ENCODE results near the gene DUSP12. TPM values are rescaled to one million over a fixed set of nuclear protein-coding genes. Genes with fewer than 3 reads are reported as not detected.

Gene DUSP12
- total and polyA plus RNA-seq, 7 experiments from 2014 or later = 16.1 to 75.2 (median 29.0) TPM

DNA sequence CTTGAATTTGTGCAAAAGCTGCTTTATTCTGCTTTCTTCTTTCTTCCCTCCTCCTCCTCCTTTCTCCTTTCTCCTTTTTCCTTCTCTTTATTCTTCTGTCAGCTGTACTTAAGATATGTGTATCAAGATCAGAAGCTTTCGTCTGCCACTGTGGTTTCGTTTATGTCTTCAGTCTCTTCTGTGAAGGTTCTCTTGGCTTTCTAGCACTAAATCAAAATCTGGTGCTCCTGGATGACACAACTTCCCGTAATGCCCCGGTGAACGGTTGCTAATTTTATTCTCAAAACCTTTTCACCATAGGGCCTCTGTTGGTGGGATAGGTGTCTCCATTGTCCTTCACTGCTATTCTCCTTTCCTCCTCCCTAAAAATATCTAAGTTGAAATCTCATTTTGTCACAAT, 21.6 kb downstream of the DUSP12 start:
- ATAC-seq = no peak
- POLR2A ChIA-PET = interaction anchor here (0.6 to 1.5 kb wide), 2 partner anchors 15 to 18 kb away, joined by 3 to 4 read pairs; no protein-coding TSS in a partner anchor
- H3K4me3 ChIP-seq (ENCODE audit: low read length) = no peak overlapping the region

DNA sequence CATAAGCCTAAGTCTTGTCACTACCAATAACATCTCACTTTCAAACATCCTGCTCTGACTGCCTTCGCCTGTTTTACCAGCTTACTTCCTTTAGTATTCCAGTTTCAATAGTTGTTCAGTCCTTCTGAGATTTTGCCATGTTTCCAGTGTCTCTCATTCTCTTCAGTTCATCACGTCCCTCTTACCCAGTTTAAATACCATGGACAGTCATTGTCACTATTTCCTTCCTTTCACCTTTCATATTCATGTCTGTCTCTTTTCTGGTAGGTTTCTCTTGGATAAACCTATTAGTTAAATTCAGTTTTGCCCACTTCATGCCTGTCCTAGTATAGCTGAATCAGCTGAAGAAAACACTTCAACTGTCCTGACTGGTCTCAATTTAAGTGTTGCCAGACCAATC, 22.4 kb downstream of the DUSP12 start:
- H3K27me3 ChIP-seq (ENCODE audit: control insufficient read depth in 2 of 2, insufficient read depth in 2 of 2, low read length in 2 of 2) = no peaks in the 10 kb centered on the region
- DNase-seq (no peak), ATAC-seq (peak; percentile 20)
- H3K4me3 ChIP-seq (ENCODE audit: low read length) = no peak overlapping the region
- peak overlapping the region; percentile 53 for H3K27ac ChIP-seq (ENCODE audit: low read depth, low read length)
- H3K36me3 ChIP-seq (ENCODE audit: control insufficient read depth in 2 of 3, insufficient read depth in 3 of 3, low read length in 3 of 3) = no peaks in the 10 kb centered on the region
- Mint-ChIP-seq H3K27ac (no peak overlapping the region), H3K4me3 (no peak overlapping the region), H3K36me3 (peaks cover 0 to 5% (median 0%) of the 10 kb centered on the region in 5 donors), H3K9me3 (no peaks in the 10 kb centered on the region), H3K4me1 (peaks cover 12 to 35% (median 18%) of the 10 kb centered on the region in 7 donors), H3K27me3 (no peaks in the 10 kb centered on the region)
- ChIA-PET POLR2A (interaction anchor here (0.6 to 1.6 kb wide), 3 partner anchors 15 to 144 kb away, joined by 3 to 5 read pairs (median 4); partner anchors contain the start of gene DUSP12), CTCF (interaction anchor here (0.7 to 1.9 kb wide), 5 partner anchors 9 to 160 kb away, joined by 3 to 12 read pairs (median 4); no protein-coding TSS in a partner anchor)
- peaks cover 38 to 67% of the 10 kb centered on the region in 2 donors for H3K4me1 ChIP-seq (ENCODE audit: control insufficient read depth in 2 of 2, insufficient read depth in 2 of 2, low read length in 2 of 2)
- intact Hi-C loops (cut with micrococcal nuclease) = loop anchor here (1.0 to 2.0 kb wide), 2 partner anchors 15 to 16 kb away; no protein-coding TSS in a partner anchor
- H3K9me3 ChIP-seq (ENCODE audit: control insufficient read depth in 2 of 3, low read length in 3 of 3) = no peaks in the 10 kb centered on the region

More for the DNA sequence above, 21.6 kb downstream of the DUSP12 start:
- Mint-ChIP-seq H3K4me1 (peaks cover 16 to 41% (median 24%) of the 10 kb centered on the region in 7 donors), H3K9me3 (no peaks in the 10 kb centered on the region), H3K27ac (no peak overlapping the region), H3K36me3 (peaks cover 0 to 5% (median 0%) of the 10 kb centered on the region in 5 donors), H3K4me3 (no peak overlapping the region), H3K27me3 (no peaks in the 10 kb centered on the region)
- Histone ChIP-seq H3K36me3 (ENCODE audit: control insufficient read depth in 2 of 3, insufficient read depth in 3 of 3, low read length in 3 of 3) (peaks cover 0 to 4% (median 0%) of the 10 kb centered on the region in 3 experiments), H3K27ac (ENCODE audit: low read depth, low read length) (peak overlapping the region; percentile 53), H3K9me3 (ENCODE audit: control insufficient read depth in 2 of 3, low read length in 3 of 3) (no peaks in the 10 kb centered on the region), H3K4me1 (ENCODE audit: control insufficient read depth in 2 of 2, insufficient read depth in 2 of 2, low read length in 2 of 2) (peaks cover 34 to 61% of the 10 kb centered on the region in 2 donors), H3K27me3 (ENCODE audit: control insufficient read depth in 2 of 2, insufficient read depth in 2 of 2, low read length in 2 of 2) (no peaks in the 10 kb centered on the region)
- intact Hi-C loops (cut with micrococcal nuclease) = loop anchor here in 1 of 2 donors (1.0 kb wide), 1 partner anchor 17 kb away; no protein-coding TSS in a partner anchor
- CTCF ChIA-PET = interaction anchor here (1.9 kb wide), 1 partner anchor 21 kb away, joined by 5 read pairs; no protein-coding TSS in a partner anchor
- DNase-seq = peak in 1 of 9 donors; percentile 32

DNA sequence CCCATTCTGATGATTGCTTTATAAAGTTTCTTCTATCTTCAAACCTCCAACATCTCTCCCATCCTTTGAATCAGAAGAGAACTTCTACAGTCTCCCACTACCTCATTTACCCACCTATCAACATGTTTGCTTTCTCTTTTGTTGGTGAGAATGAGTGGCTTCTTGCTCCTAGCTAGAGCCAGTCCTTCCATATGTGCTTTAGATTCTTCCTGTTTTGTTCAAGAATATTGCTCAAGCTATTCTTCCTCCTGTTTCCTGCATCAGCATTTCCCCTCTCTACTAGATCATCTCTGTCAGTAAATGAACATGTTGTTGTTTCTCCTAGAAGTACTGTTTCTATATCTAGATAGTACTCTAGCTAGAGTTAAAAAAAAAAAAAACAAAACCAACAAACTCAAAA, 22.8 kb downstream of the DUSP12 start:
- Mint-ChIP-seq H3K36me3 (peaks cover 0 to 5% (median 0%) of the 10 kb centered on the region in 5 donors), H3K4me1 (peaks cover 8 to 30% (median 15%) of the 10 kb centered on the region in 7 donors), H3K27me3 (no peaks in the 10 kb centered on the region), H3K27ac (no peak overlapping the region), H3K9me3 (no peaks in the 10 kb centered on the region), H3K4me3 (no peak overlapping the region)
- DNase-seq (peak in 1 of 9 donors; percentile 12), ATAC-seq (peak; percentile 55)
- intact Hi-C loops (cut with micrococcal nuclease) = loop anchor here in 1 of 2 donors (2.0 kb wide), 1 partner anchor 14 kb away; no protein-coding TSS in a partner anchor
- Histone ChIP-seq H3K4me1 (ENCODE audit: control insufficient read depth in 2 of 2, insufficient read depth in 2 of 2, low read length in 2 of 2) (peaks cover 38 to 67% of the 10 kb centered on the region in 2 donors), H3K27ac (ENCODE audit: low read depth, low read length) (peak overlapping the region; percentile 53), H3K4me3 (ENCODE audit: low read length) (no peak overlapping the region), H3K36me3 (ENCODE audit: control insufficient read depth in 2 of 3, insufficient read depth in 3 of 3, low read length in 3 of 3) (no peaks in the 10 kb centered on the region), H3K27me3 (ENCODE audit: control insufficient read depth in 2 of 2, insufficient read depth in 2 of 2, low read length in 2 of 2) (no peaks in the 10 kb centered on the region), H3K9me3 (ENCODE audit: control insufficient read depth in 2 of 3, low read length in 3 of 3) (no peaks in the 10 kb centered on the region)
- ChIA-PET POLR2A (interaction anchor here (1.6 kb wide), 1 partner anchor 23 kb away, joined by 5 read pairs; the partner anchor contains the start of gene DUSP12), CTCF (interaction anchor here (0.7 to 1.9 kb wide), 5 partner anchors 10 to 160 kb away, joined by 3 to 12 read pairs (median 4); no protein-coding TSS in a partner anchor)

DNA sequence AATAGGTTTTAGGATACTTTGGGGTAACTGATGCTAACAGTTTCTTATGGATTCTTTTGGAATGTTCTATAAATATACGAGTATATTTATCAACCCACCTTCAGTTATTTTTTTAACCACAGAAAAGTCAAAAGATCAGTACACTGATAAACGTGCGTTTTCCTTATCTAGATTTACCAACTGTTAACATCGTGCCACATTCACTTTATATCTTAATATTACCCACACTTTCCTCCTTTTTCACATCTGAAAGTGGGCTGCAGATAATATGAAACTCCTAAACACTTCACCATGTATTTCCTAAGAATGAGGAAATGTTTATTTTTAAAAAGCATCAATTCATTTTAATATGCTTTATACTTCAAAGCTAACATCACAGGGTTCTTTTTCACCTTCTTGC, 24.2 kb downstream of the DUSP12 start:
- Histone ChIP-seq H3K4me1 (ENCODE audit: control insufficient read depth in 2 of 2, insufficient read depth in 2 of 2, low read length in 2 of 2) (peaks cover 31 to 70% of the 10 kb centered on the region in 2 donors), H3K36me3 (ENCODE audit: control insufficient read depth in 2 of 3, insufficient read depth in 3 of 3, low read length in 3 of 3) (no peaks in the 10 kb centered on the region), H3K27ac (ENCODE audit: low read depth, low read length) (no peak overlapping the region), H3K27me3 (ENCODE audit: control insufficient read depth in 2 of 2, insufficient read depth in 2 of 2, low read length in 2 of 2) (no peaks in the 10 kb centered on the region), H3K4me3 (ENCODE audit: low read length) (no peak overlapping the region), H3K9me3 (ENCODE audit: control insufficient read depth in 2 of 3, low read length in 3 of 3) (no peaks in the 10 kb centered on the region)
- ChIA-PET POLR2A (no interaction called here), CTCF (no interaction called here)
- Mint-ChIP-seq H3K9me3 (no peaks in the 10 kb centered on the region), H3K36me3 (peaks cover 0 to 5% (median 0%) of the 10 kb centered on the region in 5 donors), H3K27me3 (no peaks in the 10 kb centered on the region), H3K27ac (peak overlapping the region in 3 of 9 donors; percentile 37 to 59 (median 51)), H3K4me3 (peak overlapping the region in 1 of 10 donors; percentile 17), H3K4me1 (peaks cover 3 to 24% (median 10%) of the 10 kb centered on the region in 7 donors)
- DNase-seq (no peak), ATAC-seq (no peak)
- intact Hi-C loops (cut with micrococcal nuclease) = loop anchor here in 1 of 2 donors (2.0 kb wide), 1 partner anchor 13 kb away; no protein-coding TSS in a partner anchor

DNA sequence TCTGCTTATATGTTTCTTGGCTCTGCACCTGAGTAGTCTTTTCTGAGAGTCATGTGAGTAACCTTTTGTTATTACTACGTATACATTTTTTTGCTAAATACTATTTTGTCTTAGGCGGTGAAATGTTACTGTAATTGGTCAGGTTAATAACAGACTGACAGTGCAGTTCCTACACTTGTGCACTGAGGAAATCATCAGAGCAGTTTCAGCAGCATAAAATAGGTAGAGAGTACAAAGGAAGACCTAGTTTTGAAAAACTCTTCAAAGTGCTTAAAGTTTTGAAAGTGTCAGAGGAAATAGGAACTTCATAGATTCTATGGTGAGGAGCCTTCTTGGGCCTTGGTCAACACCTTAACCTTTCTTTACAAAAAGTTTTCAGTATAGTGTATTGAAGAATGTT, 27.7 kb downstream of the DUSP12 start:
- peak; percentile 66 for ATAC-seq
- ChIA-PET CTCF (interaction anchor here (1.1 kb wide), 1 partner anchor 15 kb away, joined by 4 read pairs; no protein-coding TSS in a partner anchor), POLR2A (interaction anchor here (1.0 kb wide), 1 partner anchor 10 kb away, joined by 3 read pairs; no protein-coding TSS in a partner anchor)
- Mint-ChIP-seq H3K4me3 (peak overlapping the region in 1 of 10 donors; percentile 43), H3K9me3 (no peaks in the 10 kb centered on the region), H3K27me3 (no peaks in the 10 kb centered on the region), H3K27ac (no peak overlapping the region), H3K4me1 (peaks cover 5 to 14% (median 8%) of the 10 kb centered on the region in 7 donors), H3K36me3 (peaks cover 0 to 12% (median 3%) of the 10 kb centered on the region in 5 donors)
- no peaks in the 10 kb centered on the region for H3K27me3 ChIP-seq (ENCODE audit: control insufficient read depth in 2 of 2, insufficient read depth in 2 of 2, low read length in 2 of 2)
- no peaks in the 10 kb centered on the region for H3K9me3 ChIP-seq (ENCODE audit: control insufficient read depth in 2 of 3, low read length in 3 of 3)
- no peak overlapping the region for H3K4me3 ChIP-seq (ENCODE audit: low read length)
- intact Hi-C loops (cut with micrococcal nuclease) = no loop called here
- H3K27ac ChIP-seq (ENCODE audit: low read depth, low read length) = no peak overlapping the region
- peaks cover 0 to 12% (median 4%) of the 10 kb centered on the region in 3 experiments for H3K36me3 ChIP-seq (ENCODE audit: control insufficient read depth in 2 of 3, insufficient read depth in 3 of 3, low read length in 3 of 3)
- H3K4me1 ChIP-seq (ENCODE audit: control insufficient read depth in 2 of 2, insufficient read depth in 2 of 2, low read length in 2 of 2) = peaks cover 23 to 47% of the 10 kb centered on the region in 2 donors
- DNase-seq = peak in 3 of 9 donors; percentile 12 to 25 (median 25)

DNA sequence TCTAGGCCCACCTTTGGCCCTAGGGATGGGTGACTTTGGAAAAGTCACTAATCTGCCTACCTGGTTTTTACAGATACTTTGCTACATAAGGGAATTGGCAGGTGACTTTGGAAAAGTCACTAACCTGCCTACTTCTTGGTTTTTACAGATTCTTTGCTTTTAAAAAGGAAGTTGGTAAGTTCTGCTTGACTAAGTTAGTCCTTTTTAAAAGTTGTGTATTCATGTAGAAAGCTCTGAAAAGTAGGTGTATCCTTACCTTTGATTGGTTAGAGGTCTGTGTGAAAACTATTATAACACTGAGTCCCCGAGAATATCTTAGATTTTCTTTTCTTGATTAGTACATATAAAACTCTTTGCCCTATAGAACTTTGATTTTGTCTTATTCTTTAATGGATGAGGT, 28.9 kb downstream of the DUSP12 start:
- ATAC-seq (no peak), DNase-seq (no peak)
- ChIA-PET CTCF (interaction anchor here (0.7 kb wide), 1 partner anchor 1799 kb away, joined by 3 read pairs; no protein-coding TSS in a partner anchor), POLR2A (interaction anchor here (0.6 kb wide), 1 partner anchor 89 kb away, joined by 3 read pairs; no protein-coding TSS in a partner anchor)
- Histone ChIP-seq H3K4me1 (ENCODE audit: control insufficient read depth in 2 of 2, insufficient read depth in 2 of 2, low read length in 2 of 2) (peaks cover 17 to 38% of the 10 kb centered on the region in 2 donors), H3K27me3 (ENCODE audit: control insufficient read depth in 2 of 2, insufficient read depth in 2 of 2, low read length in 2 of 2) (no peaks in the 10 kb centered on the region), H3K4me3 (ENCODE audit: low read length) (no peak overlapping the region), H3K27ac (ENCODE audit: low read depth, low read length) (no peak overlapping the region), H3K9me3 (ENCODE audit: control insufficient read depth in 2 of 3, low read length in 3 of 3) (no peaks in the 10 kb centered on the region), H3K36me3 (ENCODE audit: control insufficient read depth in 2 of 3, insufficient read depth in 3 of 3, low read length in 3 of 3) (peaks cover 0 to 22% (median 4%) of the 10 kb centered on the region in 3 experiments)
- intact Hi-C loops (cut with micrococcal nuclease) = no loop called here
- H3K36me3 Mint-ChIP-seq = peaks cover 3 to 19% (median 7%) of the 10 kb centered on the region in 5 donors
- H3K9me3 Mint-ChIP-seq = no peaks in the 10 kb centered on the region
- H3K27ac Mint-ChIP-seq = no peak overlapping the region
- peaks cover 5 to 11% (median 8%) of the 10 kb centered on the region in 7 donors for H3K4me1 Mint-ChIP-seq
- H3K27me3 Mint-ChIP-seq = no peaks in the 10 kb centered on the region
- H3K4me3 Mint-ChIP-seq = no peak overlapping the region

Measured in naive thymus-derived CD4-positive, alpha-beta T cell (primary cell).